Measurements from ENCODE around the gene TBC1D9. TPM values are rescaled to one million over a fixed set of nuclear protein-coding genes. Genes with fewer than 3 reads are reported as not detected.

Gene TBC1D9
- total RNA-seq, 1 experiment from 2014 or later: 9.5 TPM

GRCh38 chr4:140643571-140644055 is 112.6 kb downstream of the TBC1D9 start (continued):
- TF ChIP-seq ZBTB33 (IDR thresholded peaks at IDR 0.05; ENCODE audit: extremely low read depth, insufficient replicate concordance, low read length) (no peak), TCF7L2 (IDR thresholded peaks at IDR 0.05; ENCODE audit: borderline replicate concordance, extremely low read depth, insufficient read depth, insufficient read length) (no peak), SIN3A (IDR thresholded peaks at IDR 0.05; ENCODE audit: low read depth) (no peak)

GRCh38 chr4:140642674-140643437 is 113.3 kb downstream of the TBC1D9 start:
- Histone ChIP-seq H3K79me2 (ENCODE audit: insufficient read depth, low read length) (no peaks in the 10 kb centered on the region), H3K9ac (ENCODE audit: low read length) (no peak overlapping the region), H3K9me3 (ENCODE audit: control insufficient read depth in 1 of 2, insufficient read depth in 1 of 2, low read depth in 1 of 2, low read length in 2 of 2) (no peaks in the 10 kb centered on the region), H3K4me3 (replicated peaks in 1 of 2; ENCODE audit: low read depth in 1 of 2, low read length in 2 of 2) (no peak overlapping the region), H3K27ac (ENCODE audit: low read depth, low read length) (no peak overlapping the region), H3K4me1 (ENCODE audit: control insufficient read depth in 1 of 2, insufficient read depth in 2 of 2, low read length in 2 of 2) (no peaks in the 10 kb centered on the region), H3K27me3 (ENCODE audit: insufficient read depth, low read length) (no peaks in the 10 kb centered on the region), H3K4me2 (ENCODE audit: low read length) (no peak overlapping the region), H2AFZ (ENCODE audit: low read depth, low read length, poor library complexity, severe bottlenecking) (no peak overlapping the region), H3K9me2 (ENCODE audit: insufficient read depth) (no peaks in the 10 kb centered on the region), H4K20me1 (ENCODE audit: insufficient read depth) (no peaks in the 10 kb centered on the region), H3K36me3 (ENCODE audit: control insufficient read depth in 1 of 2, insufficient read depth in 2 of 2, low read length in 2 of 2) (no peaks in the 10 kb centered on the region)
- no peak for ATAC-seq
- no TSS peak for BruUV-seq (replicated peaks)
- CTCF ChIA-PET: no interaction called here
- intact Hi-C loops (cut with micrococcal nuclease): no loop called here
- RAD21 ChIA-PET (ENCODE audit: low non-redundant PET in 1 of 2, low total read pairs in 2 of 2, uncharacterized antibody in 2 of 2, unreplicated experiment in 2 of 2): no interaction called here
- no peak for DNase-seq (ENCODE audit: low read depth, low spot score)
- POLR2A ChIA-PET: no interaction called here
- TF ChIP-seq POLR2A (IDR thresholded peaks at IDR 0.05; ENCODE audit: borderline replicate concordance, extremely low read depth, insufficient read depth, insufficient read length): no peak
- no peak for TF ChIP-seq EZH2 (IDR thresholded peaks at IDR 0.05)
- no peak for TF ChIP-seq ZFX (IDR thresholded peaks at IDR 0.05)
- TF ChIP-seq JUND (IDR thresholded peaks at IDR 0.05): no peak
- no peak for TF ChIP-seq SP1 (IDR thresholded peaks at IDR 0.05; ENCODE audit: low read depth)
- TF ChIP-seq FOSL1 (IDR thresholded peaks at IDR 0.05; ENCODE audit: low read depth): no peak
- TF ChIP-seq ZBTB33 (IDR thresholded peaks at IDR 0.05; ENCODE audit: extremely low read depth, insufficient replicate concordance, low read length): no peak
- no peak for TF ChIP-seq YY1 (IDR thresholded peaks at IDR 0.05; ENCODE audit: extremely low read depth, insufficient replicate concordance, low read depth, low read length)
- no peak for TF ChIP-seq ZNF274 (IDR thresholded peaks at IDR 0.05; ENCODE audit: low read depth, low read length)
- no peak for TF ChIP-seq TCF7L2 (IDR thresholded peaks at IDR 0.05; ENCODE audit: borderline replicate concordance, extremely low read depth, insufficient read depth, insufficient read length)
- no peak for TF ChIP-seq SRF (IDR thresholded peaks at IDR 0.05; ENCODE audit: low read depth)
- TF ChIP-seq SIN3A (IDR thresholded peaks at IDR 0.05; ENCODE audit: low read depth): no peak
- TF ChIP-seq CEBPB (IDR thresholded peaks at IDR 0.05; ENCODE audit: low read depth): no peak
- no peak for TF ChIP-seq MAX (IDR thresholded peaks at IDR 0.05)
- no peak for TF ChIP-seq CTCF (IDR thresholded peaks at IDR 0.05 in 2 of 3, conservative IDR thresholded peaks at IDR 0.05 in 1 of 3; ENCODE audit: borderline replicate concordance in 1 of 3, insufficient read depth in 1 of 3, low read depth in 2 of 3, low read length in 2 of 3)
- no peak for TF ChIP-seq EZH2phosphoT487 (IDR thresholded peaks at IDR 0.05; ENCODE audit: borderline replicate concordance)
- no peak for TF ChIP-seq ELF1 (IDR thresholded peaks at IDR 0.05; ENCODE audit: borderline replicate concordance, low read depth)
- no peak for TF ChIP-seq ATF3 (IDR thresholded peaks at IDR 0.05)
